Measurements from ENCODE around the gene ATP2B2. TPM values are rescaled to one million over a fixed set of nuclear protein-coding genes. Genes with fewer than 3 reads are reported as not detected.
A peak's percentile ranks its signal among the peaks of the same experiment; 100 is the strongest.

Gene ATP2B2
- total RNA-seq, 1 experiment from 2014 or later = not detected

DNA sequence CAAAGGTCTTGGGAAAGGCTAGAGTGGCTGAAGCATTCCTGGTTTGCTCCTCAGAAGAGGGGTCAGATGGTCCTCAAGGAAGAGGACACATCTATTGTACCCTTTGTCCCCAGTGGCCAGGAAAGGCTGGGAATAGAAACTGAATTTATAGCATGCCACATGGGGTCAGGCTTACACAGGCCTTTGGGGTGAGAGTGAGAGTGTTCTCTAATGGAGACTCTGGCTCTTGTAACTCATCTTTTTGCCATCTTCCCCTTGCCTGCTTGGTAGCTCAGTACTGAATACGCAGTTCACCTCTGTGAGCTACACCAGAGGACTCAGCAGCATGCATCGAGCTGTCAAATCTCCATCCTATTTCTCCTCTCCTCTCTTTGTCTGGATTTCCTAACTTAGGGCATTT lies 87.5 kb downstream of the ATP2B2 start:
- peak; percentile 23 for DNase-seq
- BruUV-seq (replicated peaks) = no TSS peak
- H3K36me3 Mint-ChIP-seq (ENCODE audit: insufficient read depth, unreplicated experiment) = peaks cover 4% of the 10 kb centered on the region
- H3K27ac Mint-ChIP-seq (ENCODE audit: unreplicated experiment) = no peak overlapping the region
- H3K4me1 Mint-ChIP-seq (ENCODE audit: low read depth, unreplicated experiment) = no peaks in the 10 kb centered on the region
- CTCF ChIA-PET = interaction anchor here (0.7 to 1.3 kb wide), 3 partner anchors 54 to 321 kb away, joined by 3 to 9 read pairs (median 4); no protein-coding TSS in a partner anchor
- peaks cover 89% of the 10 kb centered on the region for H3K27me3 Mint-ChIP-seq (ENCODE audit: unreplicated experiment)
- no peak overlapping the region for H3K4me3 Mint-ChIP-seq (ENCODE audit: low read depth, unreplicated experiment)
- no peaks in the 10 kb centered on the region for H3K9me3 Mint-ChIP-seq (ENCODE audit: low read depth, unreplicated experiment)
- TF ChIP-seq, protein P1, sequence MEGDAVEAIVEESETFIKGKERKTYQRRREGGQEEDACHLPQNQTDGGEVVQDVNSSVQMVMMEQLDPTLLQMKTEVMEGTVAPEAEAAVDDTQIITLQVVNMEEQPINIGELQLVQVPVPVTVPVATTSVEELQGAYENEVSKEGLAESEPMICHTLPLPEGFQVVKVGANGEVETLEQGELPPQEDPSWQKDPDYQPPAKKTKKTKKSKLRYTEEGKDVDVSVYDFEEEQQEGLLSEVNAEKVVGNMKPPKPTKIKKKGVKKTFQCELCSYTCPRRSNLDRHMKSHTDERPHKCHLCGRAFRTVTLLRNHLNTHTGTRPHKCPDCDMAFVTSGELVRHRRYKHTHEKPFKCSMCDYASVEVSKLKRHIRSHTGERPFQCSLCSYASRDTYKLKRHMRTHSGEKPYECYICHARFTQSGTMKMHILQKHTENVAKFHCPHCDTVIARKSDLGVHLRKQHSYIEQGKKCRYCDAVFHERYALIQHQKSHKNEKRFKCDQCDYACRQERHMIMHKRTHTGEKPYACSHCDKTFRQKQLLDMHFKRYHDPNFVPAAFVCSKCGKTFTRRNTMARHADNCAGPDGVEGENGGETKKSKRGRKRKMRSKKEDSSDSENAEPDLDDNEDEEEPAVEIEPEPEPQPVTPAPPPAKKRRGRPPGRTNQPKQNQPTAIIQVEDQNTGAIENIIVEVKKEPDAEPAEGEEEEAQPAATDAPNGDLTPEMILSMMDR (IDR thresholded peaks at IDR 0.05; ENCODE audit: unreplicated experiment) = no peak
- intact Hi-C loops (cut with micrococcal nuclease; ENCODE audit: unreplicated experiment) = loop anchor here (1.0 to 5.0 kb wide), 2 partner anchors 204 to 321 kb away; no protein-coding TSS in a partner anchor

DNA sequence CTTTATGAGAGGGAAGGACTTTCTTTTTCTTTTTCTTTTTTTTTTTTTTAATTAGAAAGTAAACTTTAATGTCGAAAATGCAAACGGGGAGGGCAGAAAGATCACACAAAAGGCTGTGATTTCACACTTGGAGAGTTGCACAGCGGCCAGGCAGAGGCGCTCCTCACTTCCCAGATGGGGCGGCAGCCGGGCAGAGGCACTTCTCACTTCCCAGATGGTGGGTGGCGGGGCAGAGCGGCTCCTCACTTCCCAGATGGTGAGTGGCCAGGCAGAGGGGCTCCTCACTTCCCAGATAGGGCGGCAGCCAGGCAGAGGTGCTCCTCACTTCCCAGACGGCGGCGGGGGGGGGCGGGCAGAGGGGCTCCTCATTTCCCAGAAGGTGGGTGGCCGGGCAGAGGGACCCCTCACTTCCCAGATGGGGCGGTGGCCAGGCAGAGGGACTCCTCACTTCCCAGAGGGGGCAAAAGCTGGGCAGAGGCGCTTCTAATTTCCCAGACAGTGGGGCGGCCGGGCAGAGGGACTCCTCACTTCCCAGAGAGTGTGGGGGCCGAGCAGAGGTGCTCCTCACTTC lies 88.6 kb downstream of the ATP2B2 start:
- CTCF ChIA-PET = interaction anchor here (0.7 to 1.3 kb wide), 3 partner anchors 50 to 322 kb away, joined by 4 to 9 read pairs (median 5); no protein-coding TSS in a partner anchor
- BruUV-seq (replicated peaks) = no TSS peak
- Mint-ChIP-seq H3K27ac (ENCODE audit: unreplicated experiment) (no peak overlapping the region), H3K36me3 (ENCODE audit: insufficient read depth, unreplicated experiment) (peaks cover 4% of the 10 kb centered on the region), H3K9me3 (ENCODE audit: low read depth, unreplicated experiment) (no peaks in the 10 kb centered on the region), H3K4me1 (ENCODE audit: low read depth, unreplicated experiment) (no peaks in the 10 kb centered on the region), H3K27me3 (ENCODE audit: unreplicated experiment) (peaks cover 89% of the 10 kb centered on the region), H3K4me3 (ENCODE audit: low read depth, unreplicated experiment) (no peak overlapping the region)
- intact Hi-C loops (cut with micrococcal nuclease; ENCODE audit: unreplicated experiment) = loop anchor here (1.0 to 5.0 kb wide), 2 partner anchors 205 to 322 kb away; no protein-coding TSS in a partner anchor
- TF ChIP-seq, protein P1 (IDR thresholded peaks at IDR 0.05; ENCODE audit: unreplicated experiment) = no peak
- no peak for DNase-seq

DNA sequence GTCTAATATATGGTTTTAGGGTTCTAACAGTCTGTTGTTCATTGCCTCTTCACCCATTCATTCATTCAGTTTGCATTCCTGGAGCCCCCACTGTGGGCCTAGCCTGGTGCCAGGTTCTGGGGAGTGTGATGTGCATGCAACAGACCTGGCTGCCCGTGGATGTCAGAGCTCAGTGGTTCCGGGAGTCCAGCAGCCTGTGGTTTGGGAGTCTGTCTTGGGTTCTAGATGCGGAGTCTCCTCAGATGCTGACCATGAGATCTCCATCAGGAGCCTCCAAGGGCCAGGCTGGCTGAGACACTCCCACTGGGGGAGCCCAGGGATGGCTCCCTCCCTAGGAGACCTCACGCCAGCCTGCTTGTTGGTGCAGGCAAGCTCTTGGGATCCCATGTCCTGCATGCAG lies 92.3 kb downstream of the ATP2B2 start:
- H3K4me1 Mint-ChIP-seq (ENCODE audit: low read depth, unreplicated experiment) = no peaks in the 10 kb centered on the region
- H3K27ac Mint-ChIP-seq (ENCODE audit: unreplicated experiment) = no peak overlapping the region
- TF ChIP-seq, protein P1 (IDR thresholded peaks at IDR 0.05; ENCODE audit: unreplicated experiment) = no peak
- intact Hi-C loops (cut with micrococcal nuclease; ENCODE audit: unreplicated experiment) = no loop called here
- DNase-seq = no peak
- peaks cover 97% of the 10 kb centered on the region for H3K27me3 Mint-ChIP-seq (ENCODE audit: unreplicated experiment)
- no TSS peak for BruUV-seq (replicated peaks)
- no peaks in the 10 kb centered on the region for H3K36me3 Mint-ChIP-seq (ENCODE audit: insufficient read depth, unreplicated experiment)
- no peak overlapping the region for H3K4me3 Mint-ChIP-seq (ENCODE audit: low read depth, unreplicated experiment)
- no peaks in the 10 kb centered on the region for H3K9me3 Mint-ChIP-seq (ENCODE audit: low read depth, unreplicated experiment)
- CTCF ChIA-PET = interaction anchor here (0.6 kb wide), 1 partner anchor 13 kb away, joined by 6 read pairs; no protein-coding TSS in a partner anchor

DNA sequence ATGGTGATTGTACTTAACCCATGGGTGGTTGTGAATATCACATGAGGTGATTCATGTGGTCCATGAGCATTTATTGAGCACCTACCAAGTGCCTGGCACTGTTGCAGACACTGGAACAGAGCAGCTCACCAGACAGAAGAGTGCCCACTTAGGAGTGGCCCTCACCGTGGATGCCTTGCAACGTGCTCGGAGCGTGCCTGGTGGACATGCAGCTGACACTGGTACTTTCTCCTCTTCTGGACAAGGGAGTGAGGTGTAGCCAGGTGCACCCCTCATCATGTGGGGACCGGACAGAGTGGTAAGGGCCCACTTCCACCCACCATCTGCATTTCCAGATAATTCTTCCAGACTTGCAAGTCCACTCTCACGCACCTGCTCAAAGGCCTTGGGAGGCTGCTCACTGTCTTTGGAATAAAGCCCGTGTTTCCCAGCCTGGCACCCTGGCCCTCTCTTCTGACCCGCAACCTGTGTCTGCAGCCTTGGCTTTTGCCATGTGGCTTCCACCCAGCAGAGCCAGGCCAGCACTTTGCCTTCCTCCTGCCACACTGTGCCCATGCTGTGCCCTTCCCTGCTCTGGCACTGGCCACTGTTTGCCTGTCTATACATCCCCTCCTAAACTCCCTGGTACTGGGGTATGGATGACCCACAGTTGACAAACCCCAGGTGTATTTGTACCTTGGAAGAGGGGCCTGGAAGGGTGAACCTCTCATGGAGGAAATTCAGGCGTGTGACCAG lies 93.6 kb downstream of the ATP2B2 start:
- no peak overlapping the region for H3K27ac Mint-ChIP-seq (ENCODE audit: unreplicated experiment)
- no peak overlapping the region for H3K4me3 Mint-ChIP-seq (ENCODE audit: low read depth, unreplicated experiment)
- BruUV-seq (replicated peaks) = no TSS peak
- CTCF ChIA-PET = no interaction called here
- intact Hi-C loops (cut with micrococcal nuclease; ENCODE audit: unreplicated experiment) = no loop called here
- H3K36me3 Mint-ChIP-seq (ENCODE audit: insufficient read depth, unreplicated experiment) = no peaks in the 10 kb centered on the region
- TF ChIP-seq, protein P1 (IDR thresholded peaks at IDR 0.05; ENCODE audit: unreplicated experiment) = no peak
- no peaks in the 10 kb centered on the region for H3K9me3 Mint-ChIP-seq (ENCODE audit: low read depth, unreplicated experiment)
- H3K27me3 Mint-ChIP-seq (ENCODE audit: unreplicated experiment) = peaks cover 97% of the 10 kb centered on the region
- no peaks in the 10 kb centered on the region for H3K4me1 Mint-ChIP-seq (ENCODE audit: low read depth, unreplicated experiment)
- no peak for DNase-seq
